GM12892 (cell line): ENCODE measurements around the gene LMF1.

Experiments used
- POLR2A ChIP-seq: IDR thresholded peaks from 2 replicates; pipeline ENCODE4 v1.6.1; 2011; ENCODE audit warnings: low read depth, low read length, control low read depth
- POLR2AphosphoS5 ChIP-seq: IDR thresholded peaks from 2 replicates; pipeline ENCODE4 v1.6.1; 2011; ENCODE audit warnings: low read depth, low read length, control low read depth
- TAF1 ChIP-seq: IDR thresholded peaks from 2 replicates; pipeline ENCODE4 v1.6.1; 2011; ENCODE audit warnings: low read depth, mild to moderate bottlenecking, control low read depth, low read length, borderline replicate concordance

- TF ChIP-seq POLR2AphosphoS5 (no peak), TAF1 (no peak), POLR2A (no peak)
Observed at GRCh38 chr16:853981-854807, 116.6 kb downstream of the LMF1 start.
